Measurements from ENCODE around the gene LPP.

The LPP gene

DNA sequence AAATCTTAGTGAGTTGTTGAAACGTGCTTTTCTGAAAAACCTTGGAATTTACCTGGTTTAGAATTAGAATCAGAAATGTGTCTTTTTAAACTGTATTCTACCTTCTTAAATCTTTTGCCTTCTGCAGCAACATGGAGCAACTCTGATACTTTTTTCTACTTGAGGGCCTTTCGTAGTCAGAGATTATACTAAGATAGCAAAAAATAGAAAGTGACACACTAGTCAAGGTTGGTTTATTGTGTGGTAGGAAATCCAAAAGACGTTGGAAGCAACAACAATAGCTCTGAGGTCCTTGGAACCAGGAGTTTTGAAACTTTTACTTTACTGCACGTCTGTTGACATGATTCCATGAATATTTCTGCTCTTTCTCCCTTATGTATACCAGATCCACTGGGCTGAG lies 294.9 kb downstream of the LPP start:
- H3K36me3 ChIP-seq (ENCODE audit: insufficient read depth, low read length): no peaks in the 10 kb centered on the region
- no peak for TF ChIP-seq POLR2AphosphoS5 (IDR thresholded peaks at IDR 0.05; ENCODE audit: borderline replicate concordance, low read depth, low read length)
- TF ChIP-seq EZH2 (IDR thresholded peaks at IDR 0.05): no peak
- no peak for TF ChIP-seq FOXP2 (optimal IDR thresholded peaks at IDR 0.05; ENCODE audit: control extremely low read depth, extremely low read length, insufficient read depth)
- no peak overlapping the region for H3K9ac ChIP-seq (ENCODE audit: insufficient read length)
- no peaks in the 10 kb centered on the region for H3K9me3 ChIP-seq (ENCODE audit: low read depth, low read length)
- H3K27ac ChIP-seq: no peak overlapping the region
- DNase-seq (ENCODE audit: low read depth, low spot score): no peak
- H3K4me3 ChIP-seq: no peak overlapping the region

DNA sequence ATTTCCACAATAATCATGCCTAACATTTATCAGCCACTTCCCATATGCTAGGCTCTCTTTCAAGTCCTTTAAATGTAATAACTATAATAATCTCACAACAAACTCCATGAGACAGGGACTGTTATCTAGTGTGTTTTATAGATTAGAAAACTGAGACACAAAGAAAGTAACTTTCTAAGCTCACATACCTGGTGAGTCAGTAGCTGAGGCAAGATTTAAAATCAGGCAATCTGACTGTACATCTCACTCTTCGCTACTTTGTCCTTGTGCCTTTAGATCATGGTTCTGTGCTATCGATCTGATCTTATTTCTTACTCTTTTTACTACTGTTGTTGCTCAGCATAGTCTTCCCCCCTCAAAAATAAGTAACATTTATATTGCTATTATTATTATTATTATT lies 295.5 kb downstream of the LPP start:
- H3K9ac ChIP-seq (ENCODE audit: insufficient read length): no peak overlapping the region
- H3K9me3 ChIP-seq (ENCODE audit: low read depth, low read length): no peaks in the 10 kb centered on the region
- TF ChIP-seq EZH2 (IDR thresholded peaks at IDR 0.05) (no peak), FOXP2 (optimal IDR thresholded peaks at IDR 0.05; ENCODE audit: control extremely low read depth, extremely low read length, insufficient read depth) (no peak), POLR2AphosphoS5 (IDR thresholded peaks at IDR 0.05; ENCODE audit: borderline replicate concordance, low read depth, low read length) (no peak)
- no peak overlapping the region for H3K4me3 ChIP-seq
- no peak overlapping the region for H3K27ac ChIP-seq
- no peak for DNase-seq (ENCODE audit: low read depth, low spot score)
- no peaks in the 10 kb centered on the region for H3K36me3 ChIP-seq (ENCODE audit: insufficient read depth, low read length)

DNA sequence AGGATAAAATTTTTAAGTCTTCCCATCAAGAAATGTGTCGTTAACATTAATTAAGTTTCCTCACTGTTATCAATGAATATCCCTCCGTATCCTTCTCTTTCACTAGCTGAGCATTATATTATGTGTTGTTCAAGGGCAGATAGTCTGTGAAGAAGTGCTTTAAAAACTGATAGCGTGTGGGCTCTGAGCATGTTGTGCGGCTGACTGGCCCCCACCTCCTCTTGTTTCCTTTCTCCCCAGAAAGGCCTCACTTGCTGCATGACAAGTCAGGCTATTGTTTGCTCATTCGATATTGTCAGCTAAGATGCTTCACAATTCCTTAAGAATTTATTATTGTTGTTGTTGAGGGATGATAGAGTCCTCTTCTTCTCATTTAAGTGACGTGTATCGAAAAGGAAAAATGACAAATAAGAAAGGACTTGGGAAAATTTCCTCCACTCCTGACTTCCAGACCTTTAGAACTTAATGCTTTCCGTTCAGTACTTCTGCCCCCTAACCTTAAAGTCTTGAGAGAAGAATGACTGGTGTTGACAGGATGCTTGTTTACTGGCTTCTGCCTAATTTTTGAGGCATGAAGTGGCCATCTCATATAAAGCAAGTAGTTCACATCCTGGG lies 298.3 kb downstream of the LPP start:
- no peak overlapping the region for H3K9ac ChIP-seq (ENCODE audit: insufficient read length)
- H3K36me3 ChIP-seq (ENCODE audit: insufficient read depth, low read length): no peaks in the 10 kb centered on the region
- TF ChIP-seq FOXP2 (optimal IDR thresholded peaks at IDR 0.05; ENCODE audit: control extremely low read depth, extremely low read length, insufficient read depth): no peak
- TF ChIP-seq EZH2 (IDR thresholded peaks at IDR 0.05): no peak
- TF ChIP-seq POLR2AphosphoS5 (IDR thresholded peaks at IDR 0.05; ENCODE audit: borderline replicate concordance, low read depth, low read length): no peak
- H3K4me3 ChIP-seq: no peak overlapping the region
- no peak for DNase-seq (ENCODE audit: low read depth, low spot score)
- no peak overlapping the region for H3K27ac ChIP-seq
- no peaks in the 10 kb centered on the region for H3K9me3 ChIP-seq (ENCODE audit: low read depth, low read length)

DNA sequence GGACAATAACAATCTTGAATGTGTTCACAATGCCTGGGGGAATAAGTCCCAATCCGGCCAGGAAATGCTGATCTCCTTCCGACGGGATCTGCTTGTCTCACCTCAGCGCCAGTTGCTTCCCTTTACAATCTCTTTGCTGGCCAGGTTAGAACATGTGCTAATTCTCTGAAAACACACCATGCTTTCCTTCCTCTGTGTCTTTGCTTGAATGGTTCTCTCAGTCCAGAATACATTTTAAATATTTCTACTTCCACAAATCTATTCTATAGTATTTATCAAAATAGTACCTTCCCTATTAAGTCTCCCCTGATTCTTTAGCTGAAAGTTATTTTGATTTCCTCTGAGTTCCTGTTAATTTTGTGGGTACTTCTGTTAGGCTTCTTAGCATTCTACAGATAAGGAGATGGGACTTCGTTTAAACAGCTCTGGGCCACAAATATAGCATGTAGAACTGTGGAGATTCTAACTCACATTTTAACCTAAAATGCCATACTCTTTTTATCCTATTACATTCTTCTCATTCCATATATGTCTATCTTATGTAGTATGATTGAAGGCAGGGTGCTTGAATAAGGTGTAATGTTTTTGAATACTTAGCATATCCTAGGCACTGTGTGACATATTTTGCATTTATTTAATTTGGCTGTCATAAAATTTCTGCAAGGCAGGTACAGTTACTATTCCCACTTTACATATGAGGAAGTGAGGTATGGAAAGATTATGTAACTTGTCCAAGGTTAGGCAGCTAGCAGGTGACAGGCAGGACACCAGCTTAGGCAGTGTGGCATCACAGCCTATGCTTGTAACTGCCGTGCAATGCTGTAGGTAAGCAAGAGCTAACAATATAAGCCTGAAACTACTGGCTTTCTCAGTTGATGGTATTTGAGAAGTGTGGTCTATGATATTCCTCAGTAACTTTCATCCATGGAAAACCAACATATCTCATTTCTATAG lies 299.8 kb downstream of the LPP start:
- TF ChIP-seq FOXP2 (optimal IDR thresholded peaks at IDR 0.05; ENCODE audit: control extremely low read depth, extremely low read length, insufficient read depth): no peak
- no peak for TF ChIP-seq EZH2 (IDR thresholded peaks at IDR 0.05)
- TF ChIP-seq POLR2AphosphoS5 (IDR thresholded peaks at IDR 0.05; ENCODE audit: borderline replicate concordance, low read depth, low read length): no peak
- DNase-seq (ENCODE audit: low read depth, low spot score): no peak
- Histone ChIP-seq H3K27ac (no peak overlapping the region), H3K9me3 (ENCODE audit: low read depth, low read length) (no peaks in the 10 kb centered on the region), H3K9ac (ENCODE audit: insufficient read length) (no peak overlapping the region), H3K36me3 (ENCODE audit: insufficient read depth, low read length) (no peaks in the 10 kb centered on the region), H3K4me3 (no peak overlapping the region)

DNA sequence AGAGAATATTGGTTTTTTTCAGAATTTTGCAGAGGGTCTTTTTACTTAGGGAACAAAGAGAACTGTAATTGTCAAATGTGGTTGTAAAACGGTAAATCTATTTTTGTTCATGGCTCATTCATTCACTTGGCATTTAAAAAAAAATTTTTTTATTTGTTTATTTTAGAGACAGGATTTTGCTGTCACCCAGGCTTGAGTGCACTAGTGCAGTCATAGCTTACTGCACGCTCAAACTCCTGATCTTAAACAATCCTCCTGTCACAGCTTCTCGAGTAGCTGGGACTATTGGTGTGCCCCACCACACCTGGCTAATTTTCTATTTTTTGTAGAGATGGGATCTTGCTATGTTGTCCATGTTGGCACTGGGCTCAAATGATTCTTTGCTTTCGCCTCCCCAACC lies 301.8 kb downstream of the LPP start:
- DNase-seq (ENCODE audit: low read depth, low spot score): no peak
- Histone ChIP-seq H3K9ac (ENCODE audit: insufficient read length) (no peak overlapping the region), H3K9me3 (ENCODE audit: low read depth, low read length) (no peaks in the 10 kb centered on the region), H3K36me3 (ENCODE audit: insufficient read depth, low read length) (no peaks in the 10 kb centered on the region), H3K27ac (no peak overlapping the region), H3K4me3 (no peak overlapping the region)
- no peak for TF ChIP-seq FOXP2 (optimal IDR thresholded peaks at IDR 0.05; ENCODE audit: control extremely low read depth, extremely low read length, insufficient read depth)
- TF ChIP-seq EZH2 (IDR thresholded peaks at IDR 0.05): no peak
- no peak for TF ChIP-seq POLR2AphosphoS5 (IDR thresholded peaks at IDR 0.05; ENCODE audit: borderline replicate concordance, low read depth, low read length)

DNA sequence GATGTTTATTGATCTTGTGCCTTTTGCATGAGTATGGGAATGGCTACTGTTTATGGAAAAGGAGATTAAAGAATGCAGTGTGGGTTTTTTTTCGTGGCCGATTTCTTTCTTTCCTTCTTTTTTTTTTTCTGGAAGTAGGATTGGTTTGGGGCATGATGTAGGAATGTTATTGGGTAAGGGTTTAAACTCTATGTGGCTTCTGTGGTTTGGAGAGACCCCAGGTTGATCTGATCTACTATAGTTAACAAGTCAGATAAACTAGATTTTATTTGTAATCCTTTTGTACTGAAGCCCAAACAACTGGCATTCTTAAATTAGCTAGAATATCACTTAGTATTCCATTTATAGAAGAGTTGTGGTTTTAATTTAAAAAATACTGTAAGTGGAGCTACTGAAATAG lies 304.8 kb downstream of the LPP start:
- Histone ChIP-seq H3K27ac (peak overlapping the region; percentile 33; the same call in 1 of the 2 replicates), H3K9me3 (ENCODE audit: low read depth, low read length) (no peaks in the 10 kb centered on the region), H3K4me3 (no peak overlapping the region), H3K9ac (ENCODE audit: insufficient read length) (no peak overlapping the region), H3K36me3 (ENCODE audit: insufficient read depth, low read length) (no peaks in the 10 kb centered on the region)
- TF ChIP-seq EZH2 (IDR thresholded peaks at IDR 0.05) (no peak), POLR2AphosphoS5 (IDR thresholded peaks at IDR 0.05; ENCODE audit: borderline replicate concordance, low read depth, low read length) (no peak), FOXP2 (optimal IDR thresholded peaks at IDR 0.05; ENCODE audit: control extremely low read depth, extremely low read length, insufficient read depth) (no peak)
- DNase-seq (ENCODE audit: low read depth, low spot score): no peak

DNA sequence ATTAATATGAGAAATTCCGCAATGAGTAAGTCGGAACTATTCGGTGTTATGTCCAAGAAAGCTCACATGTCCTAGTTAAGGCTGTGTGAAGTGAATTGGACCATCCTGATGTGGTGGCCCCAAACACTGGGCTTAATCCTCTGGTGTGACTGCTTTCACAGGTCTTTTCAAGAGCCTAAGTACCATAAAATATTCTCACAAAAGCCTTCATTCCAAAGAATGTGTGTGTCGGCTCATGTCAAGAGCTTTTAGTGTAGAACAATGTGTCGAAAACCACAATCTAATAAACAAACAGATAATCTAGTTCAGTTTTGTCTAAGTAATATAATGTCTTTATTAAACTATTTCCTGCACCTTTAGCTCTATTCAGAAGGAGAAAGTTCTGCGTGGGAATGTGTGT lies 311.4 kb downstream of the LPP start:
- H3K9me3 ChIP-seq (ENCODE audit: low read depth, low read length): no peaks in the 10 kb centered on the region
- no peak overlapping the region for H3K27ac ChIP-seq
- no peak overlapping the region for H3K4me3 ChIP-seq
- no peak for TF ChIP-seq POLR2AphosphoS5 (IDR thresholded peaks at IDR 0.05; ENCODE audit: borderline replicate concordance, low read depth, low read length)
- no peaks in the 10 kb centered on the region for H3K36me3 ChIP-seq (ENCODE audit: insufficient read depth, low read length)
- no peak overlapping the region for H3K9ac ChIP-seq (ENCODE audit: insufficient read length)
- DNase-seq (ENCODE audit: low read depth, low spot score): no peak

DNA sequence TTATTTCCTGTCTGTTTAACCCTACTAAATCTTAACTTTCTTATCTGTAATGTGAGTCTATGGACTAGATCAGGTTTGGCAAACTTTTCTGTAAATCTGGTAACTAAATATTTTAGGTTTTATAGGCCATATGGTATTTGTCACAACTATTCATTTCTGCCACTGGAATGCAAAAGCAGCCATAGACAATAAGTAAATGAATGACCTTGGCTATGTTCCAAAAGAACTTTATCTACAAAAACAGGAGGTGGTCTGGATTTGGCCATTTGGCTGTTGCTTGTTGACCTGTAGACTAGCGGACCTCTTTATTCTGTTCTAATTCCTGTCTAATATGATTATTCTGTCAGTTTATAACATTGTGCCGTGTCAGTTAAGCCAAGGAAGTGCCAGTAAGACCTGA lies 314.2 kb downstream of the LPP start:
- H3K9me3 ChIP-seq (ENCODE audit: low read depth, low read length): no peaks in the 10 kb centered on the region

More for the DNA sequence above, 314.2 kb downstream of the LPP start:
- Histone ChIP-seq H3K9ac (ENCODE audit: insufficient read length) (no peak overlapping the region), H3K27ac (peak overlapping the region; percentile 58), H3K4me3 (peak overlapping the region; percentile 2; the same call in 1 of the 2 replicates), H3K36me3 (ENCODE audit: insufficient read depth, low read length) (no peaks in the 10 kb centered on the region)
- TF ChIP-seq FOXP2 (optimal IDR thresholded peaks at IDR 0.05; ENCODE audit: control extremely low read depth, extremely low read length, insufficient read depth) (no peak), EZH2 (IDR thresholded peaks at IDR 0.05) (no peak), POLR2AphosphoS5 (IDR thresholded peaks at IDR 0.05; ENCODE audit: borderline replicate concordance, low read depth, low read length) (no peak)
- DNase-seq (ENCODE audit: low read depth, low spot score): no peak

Data from SK-N-MC (cell line).